H1 (cell line): ENCODE results near the gene CHD6.

Experiments
- HDAC2 ChIP-seq, 2 experiments: fragments of 300-600 bp in 1 of 2; sonication (generic) in 1 of 2; IDR thresholded peaks; 2 replicates each; pipeline ENCODE4 v1.6.1; 2011 to 2012; ENCODE audit warnings: low read depth in 2 of 2, low read length in 2 of 2, mild to moderate bottlenecking in 2 of 2, moderate library complexity in 2 of 2, borderline replicate concordance in 1 of 2, inconsistent platforms in 1 of 2
- TF ChIP-seq, protein P1 (sequence below), 3 experiments: IDR thresholded peaks; 1 replicate in 2 of 3; 2 replicates in 1 of 3; pipeline versions ENCODE4 v1.5.1 to v1.6.1; 2011; ENCODE audit warnings: low read length in 3 of 3, mild to moderate bottlenecking in 3 of 3, inconsistent platforms in 2 of 3, low read depth in 1 of 3, moderate library complexity in 1 of 3; ENCODE audit not compliant: insufficient read depth in 1 of 3; ENCODE audit errors: control extremely low read depth in 1 of 3

DNA sequence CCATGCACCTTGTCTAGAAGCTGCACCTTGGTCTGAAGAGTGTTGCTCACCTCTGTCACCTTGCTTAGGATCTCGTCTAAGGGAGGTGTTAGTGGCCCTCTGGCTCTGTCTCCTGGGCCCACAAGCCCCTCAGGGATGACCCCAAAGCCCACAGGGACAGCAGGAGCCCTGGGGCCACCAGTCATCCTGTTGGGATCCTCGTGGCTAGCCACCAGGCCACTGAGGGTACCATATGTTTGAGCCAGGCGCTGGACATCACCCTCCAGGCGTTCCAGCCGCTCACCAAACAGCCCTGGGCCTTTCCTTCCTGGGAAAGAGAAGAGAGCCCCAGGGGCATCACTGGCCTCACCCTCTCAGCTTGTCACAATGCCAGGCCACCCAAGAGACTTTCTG, 255.4 kb downstream of the CHD6 start:
- TF ChIP-seq, protein P1, sequence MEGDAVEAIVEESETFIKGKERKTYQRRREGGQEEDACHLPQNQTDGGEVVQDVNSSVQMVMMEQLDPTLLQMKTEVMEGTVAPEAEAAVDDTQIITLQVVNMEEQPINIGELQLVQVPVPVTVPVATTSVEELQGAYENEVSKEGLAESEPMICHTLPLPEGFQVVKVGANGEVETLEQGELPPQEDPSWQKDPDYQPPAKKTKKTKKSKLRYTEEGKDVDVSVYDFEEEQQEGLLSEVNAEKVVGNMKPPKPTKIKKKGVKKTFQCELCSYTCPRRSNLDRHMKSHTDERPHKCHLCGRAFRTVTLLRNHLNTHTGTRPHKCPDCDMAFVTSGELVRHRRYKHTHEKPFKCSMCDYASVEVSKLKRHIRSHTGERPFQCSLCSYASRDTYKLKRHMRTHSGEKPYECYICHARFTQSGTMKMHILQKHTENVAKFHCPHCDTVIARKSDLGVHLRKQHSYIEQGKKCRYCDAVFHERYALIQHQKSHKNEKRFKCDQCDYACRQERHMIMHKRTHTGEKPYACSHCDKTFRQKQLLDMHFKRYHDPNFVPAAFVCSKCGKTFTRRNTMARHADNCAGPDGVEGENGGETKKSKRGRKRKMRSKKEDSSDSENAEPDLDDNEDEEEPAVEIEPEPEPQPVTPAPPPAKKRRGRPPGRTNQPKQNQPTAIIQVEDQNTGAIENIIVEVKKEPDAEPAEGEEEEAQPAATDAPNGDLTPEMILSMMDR (IDR thresholded peaks at IDR 0.05; ENCODE audit: control extremely low read depth in 1 of 3, insufficient read depth in 1 of 3, low read depth in 1 of 3, low read length in 3 of 3): no peak
- no peak for TF ChIP-seq HDAC2 (IDR thresholded peaks at IDR 0.05; ENCODE audit: borderline replicate concordance in 1 of 2, low read depth in 2 of 2, low read length in 2 of 2)
